Prostate gland (tissue), 2 donors: ENCODE measurements around the gene DBH. TPM values are rescaled to one million over a fixed set of nuclear protein-coding genes. Genes with fewer than 3 reads are reported as not detected.

Source experiments
- DNase-seq: peaks from one replicate; pipeline ENCODE4 v3.0.0-alpha.2; 2019; ENCODE audit warnings: low spot score
- H3K27ac ChIP-seq, 2 donors: fragments of 200-600 bp; sonication (generic); 2 replicates each; pipeline ENCODE4 v1.5.1; 2017 to 2019
- H3K27me3 ChIP-seq: fragments of 200-600 bp; sonication (generic); replicated peaks from 2 replicates; pipeline ENCODE4 v1.5.1; 2019; ENCODE audit not compliant: insufficient read depth
- H3K36me3 ChIP-seq, 2 donors: fragments of 200-600 bp; sonication (generic); 1 replicate in 1 of 2; 2 replicates in 1 of 2; pipeline versions ENCODE4 v1.5.1 to v1.8.1; 2017 to 2019
- H3K4me1 ChIP-seq: fragments of 200-600 bp; sonication (generic); replicated peaks from 2 replicates; pipeline ENCODE4 v1.5.1; 2019
- H3K4me3 ChIP-seq, 2 donors: fragments of 200-600 bp; sonication (generic); 2 replicates each; pipeline ENCODE4 v1.5.1; 2017 to 2019
- H3K9me3 ChIP-seq: fragments of 200-600 bp; sonication (generic); 2 replicates; pipeline ENCODE4 v1.5.1; 2017
- CTCF ChIP-seq, 4 experiments: fragments of 200-600 bp in 2 of 4; fragments of 450-650 bp in 2 of 4; sonication (generic) in 2 of 4; IDR thresholded peaks; 1 replicate in 3 of 4; 2 replicates in 1 of 4; pipeline ENCODE4 v1.5.1; 2016 to 2019; ENCODE audit warnings: antibody characterized with exemption in 4 of 4, mild to moderate bottlenecking in 2 of 4, moderate library complexity in 2 of 4
- POLR2A ChIP-seq: fragments of 450-650 bp; IDR thresholded peaks from one replicate; pipeline ENCODE4 v1.6.1; 2016; ENCODE audit warnings: antibody characterized with exemption, mild to moderate bottlenecking
- POLR2AphosphoS5 ChIP-seq: sonication (generic); formaldehyde crosslinking; IDR thresholded peaks from one replicate; pipeline ENCODE4 v1.6.1; 2017; ENCODE audit warnings: antibody characterized with exemption
- WGBS: methylation state at CpG from one replicate; pipeline ENCODE4 v1.1.5; 2018; 5-methylcytosine and 5-hydroxymethylcytosine counted together
- intact Hi-C: fragments of 100-400 bp; cut with DNase I; formaldehyde crosslinking; loops from one replicate; pipeline ENCODE4 v1.14.2; 2022
- total RNA-seq, 2 donors: library from RNA; depleted of rRNA; stranded (reverse); fragments of >200 nt; gene quantifications; one replicate each; pipeline ENCODE4 v1.1.0, GENCODE V29; 2016

Gene DBH
- total RNA-seq, 2 donors from 2014 or later, result not detected

- intact Hi-C loops, result no loop called here
- Histone ChIP-seq H3K4me3 (no peak overlapping the region), H3K27me3 (peaks cover 14% of the 10 kb centered on the region), H3K9me3 (no peaks in the 10 kb centered on the region), H3K36me3 (no peaks in the 10 kb centered on the region), H3K27ac (no peak overlapping the region), H3K4me1 (no peaks in the 10 kb centered on the region)
- 61% methylated on average over 14 of the region's 14 CpGs for WGBS
- TF ChIP-seq POLR2A (no peak), POLR2AphosphoS5 (no peak), CTCF (IDR thresholded peaks at IDR 0.05) (no peak)
- no peak for DNase-seq
These were observed 31.3 kb upstream of the DBH start for GRCh38 chr9:133604856-133605255.

- TF ChIP-seq CTCF (IDR thresholded peaks at IDR 0.05) (no peak), POLR2A (no peak), POLR2AphosphoS5 (no peak)
- Histone ChIP-seq H3K4me1 (no peaks in the 10 kb centered on the region), H3K9me3 (no peaks in the 10 kb centered on the region), H3K27ac (no peak overlapping the region), H3K4me3 (no peak overlapping the region), H3K36me3 (no peaks in the 10 kb centered on the region), H3K27me3 (peaks cover 14% of the 10 kb centered on the region)
- DNase-seq, result no peak
- intact Hi-C loops, result no loop called here
- 93% methylated on average over 17 of the region's 17 CpGs for WGBS
These were observed 30.7 kb upstream of the DBH start for GRCh38 chr9:133605446-133605845.

DNA sequence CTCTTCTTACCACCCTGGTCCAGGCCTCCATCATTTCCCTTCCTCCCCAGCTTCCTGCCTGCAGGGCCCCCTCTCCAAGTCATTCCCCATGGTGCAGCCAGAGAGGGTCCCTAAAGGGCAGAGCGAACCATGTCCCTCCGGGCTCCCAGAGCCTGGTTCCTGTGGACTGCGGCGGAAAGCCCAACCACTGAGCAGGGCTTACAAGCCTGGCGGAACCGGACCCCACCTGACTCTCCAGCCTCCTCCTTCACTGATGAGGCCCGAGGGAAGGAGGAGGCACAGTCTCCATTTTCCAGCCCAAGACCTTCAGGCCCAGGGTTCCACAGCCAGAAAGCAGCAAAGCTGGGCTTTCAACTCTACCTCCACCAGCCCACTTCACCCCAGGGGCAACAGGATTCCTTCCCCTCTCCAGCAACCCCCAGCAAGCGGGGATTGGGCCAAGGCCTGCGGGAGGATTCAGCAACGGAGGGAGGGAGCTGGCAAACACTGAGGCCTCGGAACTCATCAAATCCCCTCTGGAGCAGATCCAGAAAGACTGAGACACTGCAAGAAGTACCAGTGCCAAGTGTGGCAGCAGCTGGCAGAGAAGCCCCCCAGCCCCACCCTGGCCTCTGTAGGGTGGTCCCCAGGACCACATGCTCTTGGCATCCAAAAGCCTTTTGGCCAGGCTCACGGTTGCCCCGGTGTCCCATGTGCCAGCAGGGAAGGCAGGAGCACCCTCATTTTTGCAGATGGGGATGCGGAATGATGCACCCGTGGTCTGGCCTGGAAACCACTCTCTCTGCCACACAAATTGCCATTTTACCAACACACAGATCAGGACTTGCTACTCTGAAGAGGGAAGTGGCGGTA lies 30.1 kb upstream of the DBH start:
- no peaks in the 10 kb centered on the region for H3K9me3 ChIP-seq
- no peaks in the 10 kb centered on the region for H3K36me3 ChIP-seq
- no peak overlapping the region for H3K4me3 ChIP-seq
- DNase-seq, result no peak
- TF ChIP-seq POLR2A, result no peak
- TF ChIP-seq POLR2AphosphoS5, result no peak
- TF ChIP-seq CTCF (IDR thresholded peaks at IDR 0.05), result no peak
- H3K27me3 ChIP-seq, result peaks cover 14% of the 10 kb centered on the region
- H3K4me1 ChIP-seq, result no peaks in the 10 kb centered on the region
- no peak overlapping the region for H3K27ac ChIP-seq
- intact Hi-C loops, result no loop called here
- 49% methylated on average over 15 of the region's 16 CpGs for WGBS

GRCh38 chr9:133606708-133607025 lies 29.5 kb upstream of the DBH start:
- intact Hi-C loops, result no loop called here
- 59% methylated on average over 8 of the region's 8 CpGs for WGBS
- no peak overlapping the region for H3K27ac ChIP-seq
- H3K4me1 ChIP-seq, result no peaks in the 10 kb centered on the region
- DNase-seq, result no peak
- H3K27me3 ChIP-seq, result peaks cover 14% of the 10 kb centered on the region
- no peaks in the 10 kb centered on the region for H3K36me3 ChIP-seq
- TF ChIP-seq CTCF (IDR thresholded peaks at IDR 0.05) (no peak), POLR2AphosphoS5 (no peak), POLR2A (no peak)
- H3K9me3 ChIP-seq, result no peaks in the 10 kb centered on the region
- H3K4me3 ChIP-seq, result no peak overlapping the region

DNA sequence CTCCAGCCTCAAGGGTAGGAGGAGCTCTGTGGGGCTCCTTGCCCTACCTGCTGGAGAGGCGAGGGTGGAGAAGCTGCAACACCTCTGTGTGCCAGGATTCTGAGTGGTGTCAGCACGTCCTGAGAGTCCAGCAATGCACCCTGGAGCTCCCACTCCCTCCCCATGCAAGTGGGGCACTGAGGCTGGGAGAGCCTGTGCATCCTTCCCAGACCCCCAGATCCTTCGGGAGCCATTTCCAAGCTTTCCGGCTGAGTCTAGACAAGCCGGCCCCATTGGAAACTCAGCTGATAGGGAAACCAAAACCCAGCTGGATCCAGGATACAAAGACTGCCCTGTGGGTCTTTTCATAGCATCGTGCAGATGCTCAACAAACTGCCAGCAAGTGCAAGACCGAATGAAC lies 28.8 kb upstream of the DBH start:
- no peak overlapping the region for H3K27ac ChIP-seq
- no peak for DNase-seq
- H3K9me3 ChIP-seq, result no peaks in the 10 kb centered on the region
- H3K4me3 ChIP-seq, result no peak overlapping the region
- H3K4me1 ChIP-seq, result no peaks in the 10 kb centered on the region
- intact Hi-C loops, result no loop called here
- TF ChIP-seq POLR2AphosphoS5, result no peak
- TF ChIP-seq POLR2A, result no peak
- TF ChIP-seq CTCF (IDR thresholded peaks at IDR 0.05), result no peak
- no peaks in the 10 kb centered on the region for H3K36me3 ChIP-seq
- H3K27me3 ChIP-seq, result peaks cover 14% of the 10 kb centered on the region
- WGBS, result 51% methylated on average over 6 of the region's 7 CpGs
